NCI-H2171 (cell line): ENCODE data around the gene ZNF132.
"Not testable (repeated sequence)": the region's sequence is repeated elsewhere in the genome, so short reads cannot be mapped to it uniquely, and the experiment has no call there.

Experiments
- DNase-seq: peaks from one replicate; lab custom pipeline; 2025; lab: John Stamatoyannopoulos, UW

The ZNF132 gene

GRCh38 chr19:58466760-58467589 lies 27.0 kb upstream of the ZNF132 start, which contains the start of gene ZNF324:
TSS of gene ZNF324 (plus strand) at chr19:58467080. CDS start at chr19:58469186, 2,106 bp downstream.
- DNase-seq: peak; percentile 97

GRCh38 chr19:58466089-58466759 lies 26.3 kb upstream of the ZNF132 start:
- DNase-seq: no peak

GRCh38 chr19:58460039-58460438 lies 20.1 kb upstream of the ZNF132 start:
- DNase-seq: no peak

GRCh38 chr19:58456111-58456510 lies 16.2 kb upstream of the ZNF132 start:
- no peak for DNase-seq

GRCh38 chr19:58455306-58455705 lies 15.4 kb upstream of the ZNF132 start:
- no peak for DNase-seq

GRCh38 chr19:58453743-58454142 lies 13.8 kb upstream of the ZNF132 start:
- no peak for DNase-seq

- DNase-seq: peak; percentile 97
Measured at GRCh38 chr19:58451358-58452101, 11.6 kb upstream of the ZNF132 start, which contains the start of gene ZNF324B. TSS of gene ZNF324B (plus strand) at chr19:58451622. CDS start at chr19:58453702, 2,080 bp downstream.

- DNase-seq: no peak
Measured at GRCh38 chr19:58450856-58451357, 11.0 kb upstream of the ZNF132 start.

- not testable (repeated sequence) for DNase-seq
Measured at GRCh38 chr19:58449980-58450379, 10.0 kb upstream of the ZNF132 start.

- not testable (repeated sequence) for DNase-seq
Measured at GRCh38 chr19:58448860-58449259, 8.9 kb upstream of the ZNF132 start.

GRCh38 chr19:58442986-58443385 lies 3.0 kb upstream of the ZNF132 start:
- not testable (repeated sequence) for DNase-seq

GRCh38 chr19:58440556-58440955 lies 603 bp upstream of the ZNF132 start:
- DNase-seq: no peak

GRCh38 chr19:58434217-58434616 lies 5.7 kb downstream of the ZNF132 start:
- no peak for DNase-seq

- no peak for DNase-seq
Measured at GRCh38 chr19:58429745-58430144, 10.2 kb downstream of the ZNF132 start.

- DNase-seq: no peak
Measured at GRCh38 chr19:58428617-58429016, 11.3 kb downstream of the ZNF132 start.

GRCh38 chr19:58417071-58417470 lies 22.9 kb downstream of the ZNF132 start:
- no peak for DNase-seq

GRCh38 chr19:58416604-58417003 lies 23.3 kb downstream of the ZNF132 start:
- DNase-seq: no peak

- DNase-seq: peak; percentile 34
Measured at GRCh38 chr19:58409010-58409790, 30.8 kb downstream of the ZNF132 start.

- peak; percentile 96 for DNase-seq
Measured at GRCh38 chr19:58408152-58409009, 31.6 kb downstream of the ZNF132 start, which contains the start of gene ZNF584. TSS of gene ZNF584 (plus strand) at chr19:58408649. CDS start at chr19:58409148, 499 bp downstream.

GRCh38 chr19:58407658-58408151 lies 32.2 kb downstream of the ZNF132 start:
- no peak for DNase-seq
